DOHH2 (cell line): ENCODE measurements around the gene NPAS2.

ENCODE experiments used
- H3F3A ChIP-seq: fragments of 200-600 bp; sonication (generic), shearing (Covaris generic); 2 replicates; pipeline ENCODE4 v1.6.0; 2016; ENCODE audit warnings: antibody characterized with exemption, mild to moderate bottlenecking; ENCODE audit not compliant: control insufficient read depth, insufficient read depth
- H3K27ac ChIP-seq: fragments of 200-600 bp; sonication (generic); 2 replicates; pipeline ENCODE4 v1.5.1; 2014; ENCODE audit warnings: low read depth, mild to moderate bottlenecking, low read length, moderate library complexity
- H3K27me3 ChIP-seq: fragments of 200-600 bp; sonication (generic); 2 replicates; pipeline ENCODE4 v1.6.1; 2014; ENCODE audit warnings: mild to moderate bottlenecking, low read length, mixed read lengths; ENCODE audit not compliant: control insufficient read depth
- H3K36me3 ChIP-seq: fragments of 200-600 bp; sonication (generic); 2 replicates; pipeline ENCODE4 v1.6.1; 2014; ENCODE audit warnings: mild to moderate bottlenecking, low read length, moderate library complexity, mixed read lengths; ENCODE audit not compliant: control insufficient read depth
- H3K4me1 ChIP-seq: fragments of 200-600 bp; sonication (generic); 2 replicates; pipeline ENCODE4 v1.6.1; 2014; ENCODE audit warnings: mild to moderate bottlenecking, low read length, mixed read lengths; ENCODE audit not compliant: control insufficient read depth
- H3K4me2 ChIP-seq: fragments of 200-600 bp; sonication (generic); 2 replicates; pipeline ENCODE4 v1.6.0; 2014; ENCODE audit warnings: mild to moderate bottlenecking, low read length, moderate library complexity
- H3K4me3 ChIP-seq: fragments of 200-600 bp; sonication (generic); 2 replicates; pipeline ENCODE4 v1.5.1; 2014; ENCODE audit warnings: mild to moderate bottlenecking, low read length, mixed read lengths
- H3K79me2 ChIP-seq: fragments of 200-600 bp; sonication (generic); 2 replicates; pipeline ENCODE4 v1.6.1; 2014; ENCODE audit warnings: mild to moderate bottlenecking, low read length, mixed read lengths; ENCODE audit not compliant: control insufficient read depth
- H3K9me2 ChIP-seq: fragments of 200-600 bp; sonication (generic); replicated peaks from 2 replicates; pipeline ENCODE4 v1.6.1; 2014; ENCODE audit warnings: mild to moderate bottlenecking, low read length, mixed read lengths; ENCODE audit not compliant: control insufficient read depth
- H3K9me3 ChIP-seq: fragments of 200-600 bp; sonication (generic); 2 replicates; pipeline ENCODE4 v1.6.1; 2014; ENCODE audit warnings: antibody characterized with exemption, low read length, mixed read lengths; ENCODE audit not compliant: control insufficient read depth, insufficient read depth
- H4K20me1 ChIP-seq: fragments of 200-600 bp; sonication (generic); 2 replicates; pipeline ENCODE4 v1.6.0; 2014; ENCODE audit warnings: low read depth, mild to moderate bottlenecking, antibody characterized with exemption, low read length, moderate library complexity; ENCODE audit not compliant: control insufficient read depth, insufficient read depth
- CTCF ChIP-seq: fragments of 200-600 bp; sonication (generic); IDR thresholded peaks from one replicate; pipeline ENCODE4 v1.5.1; 2014; ENCODE audit warnings: antibody characterized with exemption, mild to moderate bottlenecking, low read depth, low read length; ENCODE audit not compliant: poor library complexity, severe bottlenecking
- EZH2phosphoT487 ChIP-seq: fragments of 200-600 bp; sonication (generic); IDR thresholded peaks from 2 replicates; pipeline ENCODE4 v1.6.1; 2017; ENCODE audit warnings: borderline replicate concordance, mild to moderate bottlenecking, antibody characterized with exemption, low read length, moderate library complexity, mixed read lengths

The NPAS2 gene

GRCh38 chr2:101006065-101006715, 186.3 kb downstream of the NPAS2 start:
- Histone ChIP-seq H3K4me2 (no peak overlapping the region), H3K27me3 (no peaks in the 10 kb centered on the region), H3K36me3 (peaks cover 74% of the 10 kb centered on the region), H3K4me3 (no peak overlapping the region), H3K4me1 (peaks cover 35% of the 10 kb centered on the region), H3K9me2 (no peaks in the 10 kb centered on the region), H3K27ac (no peak overlapping the region), H3K79me2 (peaks cover 38% of the 10 kb centered on the region), H3K9me3 (peaks cover 7% of the 10 kb centered on the region; the same call in 1 of the 2 replicates), H3F3A (peaks cover 77% of the 10 kb centered on the region), H4K20me1 (peaks cover 27% of the 10 kb centered on the region; the same call in 1 of the 2 replicates)
- TF ChIP-seq CTCF (no peak), EZH2phosphoT487 (no peak)

GRCh38 chr2:101007415-101008345, 187.7 kb downstream of the NPAS2 start:
- no peaks in the 10 kb centered on the region for H3K9me3 ChIP-seq
- H3K27me3 ChIP-seq = no peaks in the 10 kb centered on the region
- H3K79me2 ChIP-seq = peaks cover 31% of the 10 kb centered on the region
- no peak overlapping the region for H3K4me3 ChIP-seq
- H3K4me2 ChIP-seq = no peak overlapping the region
- H4K20me1 ChIP-seq = peaks cover 27% of the 10 kb centered on the region; the same call in 1 of the 2 replicates
- peaks cover 69% of the 10 kb centered on the region for H3K36me3 ChIP-seq
- TF ChIP-seq CTCF (no peak), EZH2phosphoT487 (no peak)
- peaks cover 86% of the 10 kb centered on the region for H3F3A ChIP-seq
- H3K9me2 ChIP-seq = no peaks in the 10 kb centered on the region
- no peak overlapping the region for H3K27ac ChIP-seq
- H3K4me1 ChIP-seq = peaks cover 29% of the 10 kb centered on the region

- H3K9me2 ChIP-seq = no peaks in the 10 kb centered on the region
- peaks cover 2% of the 10 kb centered on the region; the same call in 1 of the 2 replicates for H3K4me1 ChIP-seq
- H3K9me3 ChIP-seq = peaks cover 2% of the 10 kb centered on the region; the same call in 1 of the 2 replicates
- peaks cover 4% of the 10 kb centered on the region; the same call in 1 of the 2 replicates for H4K20me1 ChIP-seq
- H3K79me2 ChIP-seq = no peaks in the 10 kb centered on the region; the same call in 1 of the 2 replicates
- no peak overlapping the region for H3K4me2 ChIP-seq
- peaks cover 53% of the 10 kb centered on the region for H3F3A ChIP-seq
- H3K27ac ChIP-seq = no peak overlapping the region
- TF ChIP-seq CTCF (no peak), EZH2phosphoT487 (no peak)
- peaks cover 59% of the 10 kb centered on the region for H3K36me3 ChIP-seq
- no peak overlapping the region for H3K4me3 ChIP-seq
- H3K27me3 ChIP-seq = no peaks in the 10 kb centered on the region
Measured at GRCh38 chr2:101011152-101011551, 191.2 kb downstream of the NPAS2 start.
